A549 (cell line): Measurements from ENCODE around the gene MRPL14. TPM values are rescaled to one million over a fixed set of nuclear protein-coding genes. Genes with fewer than 3 reads are reported as not detected.
A peak's percentile ranks its signal among the peaks of the same experiment; 100 is the strongest.

Experiments used
- ATAC-seq, 2 experiments: fragments of 200-7000 bp in 1 of 2; fragments of >200 bp in 1 of 2; cut with Nextera tagmentation in 1 of 2; cut with Tn5 transposase in 1 of 2; 3 replicates each; pipeline versions ENCODE4 v1.8.0 to v1.9.1; 2018 to 2020; ENCODE audit warnings: mild to moderate bottlenecking in 1 of 2, moderate library complexity in 1 of 2
- CTCF ChIA-PET: fragments of 300-600 bp; sonication (Branson Sonifier 250); formaldehyde crosslinking; extraction: SDS; loops from one replicate; lab custom pipeline; 2021; ENCODE audit warnings: antibody characterized with exemption, inconsistent platforms; lab: Yijun Ruan, JAX
- POLR2A ChIA-PET: fragments of 350-600 bp; formaldehyde crosslinking; extraction: SDS; loops from one replicate; lab custom pipeline; 2021; ENCODE audit warnings: antibody characterized with exemption, inconsistent platforms; lab: Yijun Ruan, JAX
- DNase-seq, 2 experiments: peaks; one replicate each; pipeline versions ENCODE4 v3.0.0 to v3.0.0-alpha.2; 2011 to 2016; ENCODE audit warnings: low read depth in 1 of 2, low spot score in 1 of 2
- FAIRE-seq: peaks from 2 replicates; lab custom pipeline; 2011; peaks lifted over from hg19 to GRCh38; lab: Jason Lieb, UNC
- H3K27ac ChIP-seq, 2 experiments: fragments of >200 bp; sonication (Bioruptor Twin); formaldehyde crosslinking; 3 replicates each; pipeline ENCODE4 v1.5.1; 2016 to 2017
- H3K4me1 ChIP-seq: fragments of >200 bp; sonication (Bioruptor Twin); formaldehyde crosslinking; 3 replicates; pipeline ENCODE4 v1.6.1; 2016
- H3K4me2 ChIP-seq: fragments of >200 bp; sonication (Bioruptor Twin); formaldehyde crosslinking; 3 replicates; pipeline ENCODE4 v1.6.1; 2016
- H3K4me3 ChIP-seq: fragments of >200 bp; sonication (Bioruptor Twin); formaldehyde crosslinking; 3 replicates; pipeline ENCODE4 v1.5.1; 2016
- H3K9me3 ChIP-seq: fragments of >200 bp; sonication (Bioruptor Twin); formaldehyde crosslinking; 3 replicates; pipeline ENCODE4 v1.6.1; 2016
- BCL3 ChIP-seq: fragments of >200 bp; sonication (Bioruptor Twin); formaldehyde crosslinking; IDR thresholded peaks from 3 replicates; pipeline ENCODE4 v1.6.1; 2016
- CHD2 ChIP-seq: fragments of 150-350 bp; IDR thresholded peaks from 2 replicates; pipeline ENCODE4 v1.6.1; 2014; ENCODE audit warnings: low read length; ENCODE audit not compliant: partially characterized antibody
- EP300 ChIP-seq, 2 experiments: fragments of >200 bp; sonication (Bioruptor Twin); formaldehyde crosslinking; IDR thresholded peaks; 2 replicates in 1 of 2; 3 replicates in 1 of 2; pipeline ENCODE4 v1.6.1; 2016 to 2017
- FOSL2 ChIP-seq, 2 experiments: fragments of 450-650 bp in 1 of 2; fragments of >200 bp in 1 of 2; sonication (Bioruptor Twin) in 1 of 2; formaldehyde crosslinking; IDR thresholded peaks; 2 replicates each; pipeline versions ENCODE4 v1.5.0 to v1.6.1; 2016 to 2020; ENCODE audit warnings: mild to moderate bottlenecking in 1 of 2, moderate library complexity in 1 of 2
- HES2 ChIP-seq: fragments of >200 bp; sonication (Bioruptor Twin); formaldehyde crosslinking; IDR thresholded peaks from 2 replicates; pipeline ENCODE4 v1.6.1; 2016
- HEYL ChIP-seq: fragments of 250-450 bp; sonication (Bioruptor Pico); IDR thresholded peaks from 2 replicates; pipeline ENCODE4 v1.8.0; 2021; ENCODE audit warnings: mild to moderate bottlenecking, moderate library complexity
- HOXB13 ChIP-seq: fragments of 250-450 bp; sonication (Bioruptor Pico); IDR thresholded peaks from 2 replicates; pipeline ENCODE4 v1.5.0; 2020; ENCODE audit warnings: low read depth, mild to moderate bottlenecking, moderate library complexity
- JUN ChIP-seq, 2 experiments: fragments of >200 bp; sonication (Bioruptor Twin); formaldehyde crosslinking; IDR thresholded peaks; 2 replicates in 1 of 2; 3 replicates in 1 of 2; pipeline ENCODE4 v1.6.1; 2016 to 2017
- JUNB ChIP-seq: fragments of >200 bp; sonication (Bioruptor Twin); formaldehyde crosslinking; IDR thresholded peaks from 2 replicates; pipeline ENCODE4 v1.6.1; 2016
- KDM1A ChIP-seq: fragments of 200-600 bp; sonication (generic); IDR thresholded peaks from 2 replicates; pipeline ENCODE4 v1.6.1; 2016; ENCODE audit warnings: low read depth, mild to moderate bottlenecking
- MAFK ChIP-seq: fragments of 450-650 bp; IDR thresholded peaks from 2 replicates; pipeline ENCODE4 v1.6.1; 2014; ENCODE audit not compliant: partially characterized antibody
- NR3C1 ChIP-seq: fragments of >200 bp; sonication (Bioruptor Twin); formaldehyde crosslinking; IDR thresholded peaks from 3 replicates; pipeline ENCODE4 v1.6.1; 2017
- PBX3 ChIP-seq: IDR thresholded peaks from 2 replicates; pipeline ENCODE4 v1.6.1; 2012
- RCOR1 ChIP-seq: fragments of 150-350 bp; IDR thresholded peaks from 2 replicates; pipeline ENCODE4 v1.6.1; 2014; ENCODE audit warnings: antibody characterized with exemption, low read length, low read depth
- TFCP2L1 ChIP-seq: fragments of 250-450 bp; sonication (Bioruptor Pico); IDR thresholded peaks from 2 replicates; pipeline ENCODE4 v1.5.0; 2021; ENCODE audit warnings: mild to moderate bottlenecking
- TP53 ChIP-seq: fragments of 250-450 bp; sonication (Bioruptor Pico); IDR thresholded peaks from 2 replicates; pipeline ENCODE4 v1.5.0; 2021; ENCODE audit warnings: mild to moderate bottlenecking, moderate library complexity
- ZFP36 ChIP-seq: fragments of 450-650 bp; IDR thresholded peaks from 2 replicates; pipeline ENCODE4 v1.6.1; 2014; ENCODE audit warnings: borderline replicate concordance; ENCODE audit not compliant: partially characterized antibody
- ZSCAN20 ChIP-seq: fragments of 250-450 bp; sonication (Bioruptor Pico); IDR thresholded peaks from 2 replicates; pipeline ENCODE4 v1.8.0; 2022; ENCODE audit warnings: mild to moderate bottlenecking, moderate library complexity
- WGBS: methylation state at CpG from one replicate; pipeline ENCODE4 v1.1.6; 2017; ENCODE audit errors: missing lambda C conversion rate; 5-methylcytosine and 5-hydroxymethylcytosine counted together
- polyA plus RNA-seq, 4 experiments: library from polyadenylated mRNA; depleted of rRNA in 3 of 4; stranded (reverse); fragments of >200 nt; fragmentation: RNase III in 1 of 4; extraction: RNeasy Plus Mini Kit Qiagen cat#74134 plus additional on column Dnase treatment in 1 of 4; gene quantifications; 2 replicates in 3 of 4; 3 replicates in 1 of 4; pipeline ENCODE4 v1.2.3, GENCODE V29; 2011 to 2017
- TF ChIP-seq, protein P1 (sequence below): IDR thresholded peaks from 2 replicates; pipeline ENCODE4 v1.6.1; 2012; ENCODE audit warnings: low read depth, borderline replicate concordance

MRPL14 gene
- polyA plus RNA-seq, 2 of the 4 experiments (the other 2 are of a cell fraction), result 47.1 to 55.3 TPM

DNA sequence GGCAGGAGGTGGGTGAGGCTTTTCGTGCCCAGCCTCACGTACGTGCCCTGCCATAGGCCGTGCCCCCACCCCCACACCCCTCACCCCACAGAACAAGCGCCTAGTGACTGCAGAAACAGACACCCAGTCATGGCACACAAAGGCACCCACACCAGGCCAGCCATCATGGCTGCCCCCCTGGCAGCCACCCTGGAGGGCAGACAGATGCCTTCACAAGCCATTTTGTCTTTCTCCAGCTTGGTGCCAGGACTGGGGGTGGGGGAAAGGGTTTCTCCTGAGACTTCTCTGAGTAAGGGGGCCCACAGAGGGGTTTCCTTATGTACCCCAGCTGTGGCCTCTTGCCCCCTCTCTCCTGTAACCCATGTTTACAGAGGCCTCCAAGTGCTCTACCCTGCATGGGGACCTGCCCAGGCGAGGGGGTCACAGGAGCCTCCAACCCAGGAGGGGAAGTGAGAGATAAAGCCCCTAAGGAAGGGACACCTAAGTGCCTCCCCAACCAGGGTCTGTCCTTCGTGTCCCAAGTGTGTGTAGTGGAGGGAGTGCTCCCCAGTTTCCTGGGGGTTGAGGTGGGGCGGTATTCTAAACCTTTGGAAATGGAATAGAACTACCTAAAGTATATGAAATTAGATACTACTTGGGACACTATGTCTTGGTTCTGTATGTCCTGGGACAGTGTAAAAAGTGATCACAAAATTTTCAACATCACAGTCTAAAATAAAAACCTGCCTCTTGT is 49.9 kb downstream of the MRPL14 start:
- ATAC-seq (no peak), DNase-seq (no peak), FAIRE-seq (no peak)
- H3K4me2 ChIP-seq, result no peak overlapping the region
- peaks cover 31% of the 10 kb centered on the region for H3K4me1 ChIP-seq
- no peaks in the 10 kb centered on the region for H3K9me3 ChIP-seq
- ChIA-PET POLR2A (no interaction called here), CTCF (interaction anchor here (0.6 to 14.0 kb wide), 6 partner anchors 124 to 489 kb away, joined by 3 to 235 read pairs (median 30); partner anchors contain the start of gene VEGFA)
- no peak overlapping the region for H3K4me3 ChIP-seq
- peak overlapping the region; percentile 49 to 97; a peak in 4 of 6 replicates for H3K27ac ChIP-seq
- 91% methylated on average over 7 of the region's 8 CpGs for WGBS
- TF ChIP-seq ZFP36 (no peak), TFCP2L1 (CRISPR knock-in tag) (no peak), HOXB13 (CRISPR knock-in tag) (no peak), NR3C1 (no peak), TP53 (no peak), KDM1A (no peak), EP300 (IDR thresholded peaks at IDR 0.05) (no peak), HEYL (CRISPR knock-in tag) (no peak), MAFK (no peak), ZSCAN20 (no peak), CHD2 (no peak), FOSL2 (IDR thresholded peaks at IDR 0.05) (no peak), FOSL2 (CRISPR knock-in tag; IDR thresholded peaks at IDR 0.05) (no peak), RCOR1 (no peak), HES2 (no peak), PBX3 (no peak), BCL3 (no peak)
- TF ChIP-seq, protein P1, sequence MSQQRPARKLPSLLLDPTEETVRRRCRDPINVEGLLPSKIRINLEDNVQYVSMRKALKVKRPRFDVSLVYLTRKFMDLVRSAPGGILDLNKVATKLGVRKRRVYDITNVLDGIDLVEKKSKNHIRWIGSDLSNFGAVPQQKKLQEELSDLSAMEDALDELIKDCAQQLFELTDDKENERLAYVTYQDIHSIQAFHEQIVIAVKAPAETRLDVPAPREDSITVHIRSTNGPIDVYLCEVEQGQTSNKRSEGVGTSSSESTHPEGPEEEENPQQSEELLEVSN, result no peak
- TF ChIP-seq, all 56 proteins: peak for 0

- TF ChIP-seq JUNB (no peak), JUN (IDR thresholded peaks at IDR 0.05) (no peak)
- Histone ChIP-seq H3K4me3 (no peak overlapping the region), H3K4me2 (no peak overlapping the region), H3K9me3 (no peaks in the 10 kb centered on the region), H3K27ac (peak overlapping the region; percentile 87 to 97; a peak in 4 of 6 replicates), H3K4me1 (peaks cover 37% of the 10 kb centered on the region)
- ChIA-PET CTCF (interaction anchor here (1.2 to 14.0 kb wide), 7 partner anchors 17 to 315 kb away, joined by 3 to 235 read pairs (median 49); partner anchors contain the start of gene VEGFA), POLR2A (no interaction called here)
- 82% methylated on average over 13 of the region's 49 CpGs for WGBS
- FAIRE-seq, result no peak
- no peak for ATAC-seq
- DNase-seq, result no peak
Measured at GRCh38 chr6:44076356-44077213, 50.7 kb downstream of the MRPL14 start.
